Activated CD4-positive, alpha-beta T cell treated with anti-CD3 and anti-CD28 coated beads, Interleukin-2, amount 50 U/mL, for 1 hour (primary cell): ENCODE data around the gene MET.

ENCODE experiments used
- DNase-seq: peaks from one replicate; pipeline ENCODE4 v3.0.0-alpha.2; 2020

Gene MET

DNA sequence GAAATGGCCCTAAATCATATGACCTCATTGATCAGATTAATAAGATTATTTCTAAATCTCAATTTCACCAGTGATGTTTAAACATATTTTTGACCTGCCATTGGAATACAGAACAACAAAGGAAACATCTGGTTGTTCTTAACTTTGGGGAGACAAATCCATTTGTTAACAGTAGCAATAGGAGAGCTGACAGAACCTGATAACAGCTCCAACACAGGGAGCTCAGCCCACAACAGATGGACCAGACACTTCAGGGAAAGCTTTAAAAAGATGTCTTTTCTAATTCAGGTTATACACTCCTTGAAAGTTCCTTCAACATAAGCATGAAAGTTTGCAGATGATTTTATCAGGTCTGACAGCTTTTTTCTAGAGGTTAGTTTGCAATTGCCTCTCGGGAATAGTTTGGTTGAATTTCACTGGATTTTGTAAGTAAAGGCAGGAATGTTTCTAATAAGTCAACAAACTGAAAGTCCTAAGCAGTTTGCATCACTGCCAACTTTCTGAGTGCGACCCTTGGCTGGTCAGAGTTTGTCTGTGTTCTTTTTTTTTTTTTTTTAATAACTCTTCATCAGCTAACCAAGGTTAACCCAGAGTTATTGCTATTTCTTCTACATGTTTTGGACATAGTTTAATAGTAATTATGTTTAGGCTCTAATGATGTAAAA lies 6.5 kb upstream of the MET start:
- no peak for DNase-seq

DNA sequence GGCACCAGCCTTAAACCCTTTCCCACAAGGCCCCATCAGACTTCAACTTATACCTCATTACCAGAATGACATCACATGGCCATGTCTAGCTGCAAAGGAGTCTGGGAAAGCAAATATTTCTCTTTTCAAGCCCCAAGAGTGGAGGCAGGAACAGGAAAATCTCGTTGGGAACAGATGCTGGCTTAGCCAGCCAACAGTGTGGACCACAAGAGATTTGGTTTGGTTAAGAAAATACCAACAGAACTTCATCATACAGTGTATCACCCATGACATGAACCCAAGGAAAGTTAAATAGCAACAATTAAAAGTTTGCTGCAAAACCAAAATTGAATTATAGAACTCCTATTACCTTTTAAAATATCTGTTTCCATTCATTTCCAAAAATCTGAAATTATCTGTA lies 2.2 kb upstream of the MET start:
- DNase-seq: no peak

DNA sequence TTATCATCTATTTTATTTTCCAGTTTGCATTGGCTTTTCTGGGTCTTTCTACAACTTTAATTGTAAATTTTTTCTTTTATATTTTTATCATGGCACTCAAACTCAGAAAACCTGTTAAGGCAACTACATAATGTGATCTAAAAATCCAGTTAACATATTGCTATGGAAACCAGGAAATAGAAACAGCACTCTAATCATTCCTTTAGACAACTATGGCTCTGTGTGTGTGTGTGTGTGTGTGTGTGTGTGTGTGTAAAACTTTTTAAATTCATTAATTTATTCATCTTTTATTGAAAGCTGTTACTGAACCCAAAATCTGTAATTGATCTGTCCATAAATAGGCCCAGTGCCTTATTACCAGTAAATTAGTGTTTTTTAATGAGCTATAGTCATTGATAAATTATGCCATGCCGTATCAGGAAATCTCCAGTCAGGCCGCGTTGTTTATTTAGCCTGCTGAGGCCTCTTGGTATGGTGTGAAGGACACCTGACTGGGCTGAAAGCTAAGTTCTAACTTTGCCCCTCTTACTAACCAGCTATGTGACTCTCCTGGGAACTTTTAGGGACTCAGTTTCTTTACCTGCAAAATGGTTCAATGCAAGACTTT lies 1.5 kb upstream of the MET start:
- DNase-seq: no peak

DNA sequence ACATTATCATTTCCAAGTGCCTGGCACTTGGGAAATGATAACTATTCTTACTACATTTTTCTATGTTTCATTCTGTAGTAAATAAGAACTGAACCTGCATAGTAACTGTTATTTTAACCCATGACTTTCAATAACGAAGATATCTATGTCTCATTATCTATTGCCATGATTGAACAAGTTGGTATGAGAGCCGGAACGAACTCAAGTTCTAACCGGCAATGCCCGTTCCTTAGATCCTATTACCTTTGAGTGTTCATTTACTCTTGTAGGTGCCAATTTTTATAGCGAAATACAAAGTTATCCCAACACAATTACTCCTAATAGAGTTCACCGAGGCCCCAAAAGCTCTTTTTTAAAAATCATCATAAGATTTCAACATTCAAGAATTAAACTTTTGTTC lies 885 bp upstream of the MET start:
- no peak for DNase-seq

DNA sequence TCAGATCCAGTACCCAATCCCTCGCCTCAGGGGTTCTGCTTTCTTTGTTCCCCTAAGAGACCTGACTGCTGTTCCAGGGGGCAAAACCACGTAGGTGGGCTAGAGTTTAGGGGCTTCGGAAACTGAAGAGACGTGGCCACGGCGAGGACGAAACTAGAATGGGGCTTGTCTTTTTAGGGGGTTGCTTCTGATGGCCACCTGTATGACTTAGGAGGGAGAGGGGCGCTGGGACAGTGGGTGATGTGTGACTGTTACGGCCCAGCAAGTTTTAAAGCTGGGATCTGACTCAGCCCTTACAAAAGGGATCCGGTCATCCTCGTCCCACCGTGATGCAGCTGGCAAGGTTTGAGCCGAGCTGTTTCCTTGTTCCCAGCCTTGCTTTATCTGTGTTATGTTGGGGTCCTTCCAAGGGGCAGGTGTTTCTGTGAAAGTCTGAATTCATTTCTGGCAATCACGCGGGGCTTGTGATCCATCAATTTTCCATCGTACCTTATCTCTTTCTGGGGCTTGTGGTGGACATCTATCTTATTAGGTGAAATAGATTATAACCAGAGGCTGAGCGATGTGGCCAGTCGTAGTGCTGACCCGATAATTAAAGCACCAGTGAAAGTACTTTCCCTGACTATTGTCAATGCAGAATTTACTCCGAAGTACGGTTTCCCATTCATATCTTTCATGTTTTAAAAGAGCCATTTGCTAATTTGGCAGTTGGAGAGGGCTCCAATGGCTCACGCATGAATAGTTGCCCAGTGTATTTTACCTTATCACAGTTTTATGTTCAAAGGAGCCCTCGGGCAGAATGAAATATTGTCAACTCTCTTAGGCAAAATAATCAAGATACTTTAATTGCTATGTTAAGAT lies 830 bp downstream of the MET start:
- DNase-seq: no peak

DNA sequence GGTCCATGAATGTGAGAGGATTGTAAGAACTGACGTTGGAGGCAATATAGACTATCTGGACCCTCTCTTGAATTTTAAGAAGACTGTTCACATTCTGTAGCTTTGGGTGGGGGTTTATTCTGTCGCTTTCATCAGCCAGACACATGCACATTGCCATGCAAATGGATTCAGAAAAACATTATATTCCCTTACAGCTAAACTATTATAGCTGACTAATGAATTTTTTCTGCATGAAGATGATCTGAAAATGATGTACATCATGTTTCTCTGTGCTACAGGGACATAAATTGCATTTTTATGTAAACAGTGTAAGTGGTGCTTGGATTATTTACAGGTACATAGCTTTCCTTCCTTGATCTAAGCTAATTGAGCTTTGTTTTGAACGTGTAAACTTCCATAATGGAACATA lies 1.5 kb downstream of the MET start:
- no peak for DNase-seq

DNA sequence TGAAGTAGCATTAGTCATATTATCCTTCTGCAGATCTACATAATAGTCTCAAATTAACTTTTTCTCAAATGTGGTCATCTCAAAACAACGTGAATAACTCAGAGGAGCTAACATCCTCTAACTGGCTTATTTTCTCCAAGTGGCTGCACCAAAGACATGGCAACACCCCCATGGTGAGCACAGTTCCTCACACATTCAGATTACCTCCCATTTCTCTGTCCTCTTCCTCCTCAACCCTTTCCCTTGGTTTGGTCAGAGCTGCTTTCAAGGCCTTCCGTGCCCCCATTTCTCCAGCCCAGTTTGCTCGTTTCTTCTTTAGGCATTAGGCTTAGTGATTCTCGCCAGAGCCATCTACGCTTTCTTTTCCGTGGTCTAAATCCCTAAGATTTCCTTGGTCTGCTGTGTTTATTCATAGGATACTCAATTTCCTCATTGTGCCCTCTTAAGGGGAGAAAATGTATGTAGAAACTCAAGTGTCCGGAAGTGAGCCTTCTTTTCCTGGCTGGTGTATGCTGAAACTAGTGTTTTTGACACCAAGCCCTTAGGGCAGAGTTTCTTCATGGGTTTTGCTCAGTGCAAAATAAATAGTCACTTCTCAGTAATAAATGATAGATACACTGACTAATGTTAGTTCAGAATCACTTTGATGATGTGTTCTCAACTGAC lies 2.6 kb downstream of the MET start:
- DNase-seq: no peak

DNA sequence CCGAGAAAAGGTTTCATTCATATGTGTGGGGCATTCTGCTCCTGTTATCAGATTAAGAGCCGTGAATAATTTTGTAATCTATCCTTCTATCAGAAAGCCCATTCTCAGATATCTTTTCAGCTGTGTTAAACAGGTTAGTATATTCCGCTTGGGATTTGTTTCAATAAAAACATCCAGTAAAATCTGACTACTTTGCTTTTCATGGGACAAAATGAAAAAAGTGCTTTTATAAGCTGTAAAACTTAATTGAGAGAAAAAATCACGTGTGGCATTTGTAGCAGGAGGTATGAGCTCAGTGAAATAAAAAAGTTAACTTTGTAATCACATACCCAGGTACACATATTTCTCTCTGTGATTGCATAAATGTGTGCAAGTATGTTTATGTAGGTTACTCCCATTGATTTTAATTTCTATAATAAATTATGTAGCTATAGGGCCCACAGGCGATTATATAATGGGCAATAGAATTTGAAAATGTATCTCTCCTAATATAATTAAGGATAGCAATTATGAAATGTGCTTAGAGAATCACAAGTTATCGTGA lies 3.9 kb downstream of the MET start:
- no peak for DNase-seq

DNA sequence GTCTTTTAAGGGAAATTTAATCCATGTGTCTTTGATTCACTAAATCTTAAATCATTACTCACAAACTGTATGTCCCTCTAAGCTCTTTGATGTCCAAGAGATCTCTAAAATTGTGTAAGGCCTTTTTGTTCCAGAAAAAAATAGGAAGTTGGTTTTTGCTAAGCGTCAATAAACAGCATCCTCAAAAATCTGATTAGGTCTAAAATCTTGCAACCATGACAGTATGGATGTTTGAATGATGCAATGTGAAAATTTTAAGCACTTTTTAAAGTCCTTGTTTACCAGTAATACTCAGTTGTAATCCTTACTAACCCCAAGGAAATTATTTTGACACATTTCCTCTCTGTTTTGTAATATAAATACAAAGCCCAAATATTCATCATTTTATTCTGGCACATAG lies 6.8 kb downstream of the MET start:
- DNase-seq: no peak

DNA sequence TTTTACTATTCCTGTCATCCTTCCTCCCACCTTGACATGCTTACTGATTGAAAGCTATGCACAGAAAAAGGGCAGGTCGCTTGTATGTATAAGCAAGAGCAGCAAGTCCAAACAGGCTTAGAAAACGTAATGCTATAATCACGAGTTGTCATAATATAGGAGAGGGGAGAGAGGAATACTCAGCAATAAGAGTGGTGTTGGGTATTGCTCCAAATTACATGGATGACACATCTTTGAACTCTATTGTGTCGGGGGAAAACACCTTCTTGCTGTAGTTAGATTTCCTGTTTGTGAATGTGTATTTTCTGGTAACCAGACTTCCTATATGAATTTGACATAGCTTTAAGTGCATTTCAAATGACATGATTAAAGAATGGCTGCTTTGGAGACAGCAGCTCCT lies 7.5 kb downstream of the MET start:
- no peak for DNase-seq

DNA sequence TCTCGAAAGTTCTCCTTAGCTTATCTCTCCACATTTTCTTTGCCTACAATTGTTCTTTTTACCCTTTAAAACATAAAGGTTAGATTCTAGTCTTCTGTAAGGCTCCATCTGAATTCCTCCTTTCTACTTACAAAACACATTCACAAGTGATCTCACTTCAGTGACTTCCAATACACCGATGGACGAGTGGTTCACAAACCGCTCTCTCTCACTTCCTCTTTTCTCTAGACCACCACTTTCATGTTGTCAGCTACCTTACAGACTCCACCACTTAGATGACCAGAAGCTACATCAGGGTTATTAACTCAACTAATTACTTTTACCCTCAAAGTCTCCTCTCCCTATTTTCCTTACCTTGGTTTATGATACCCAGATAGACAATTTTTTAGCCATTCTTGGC lies 11.8 kb downstream of the MET start:
- no peak for DNase-seq

DNA sequence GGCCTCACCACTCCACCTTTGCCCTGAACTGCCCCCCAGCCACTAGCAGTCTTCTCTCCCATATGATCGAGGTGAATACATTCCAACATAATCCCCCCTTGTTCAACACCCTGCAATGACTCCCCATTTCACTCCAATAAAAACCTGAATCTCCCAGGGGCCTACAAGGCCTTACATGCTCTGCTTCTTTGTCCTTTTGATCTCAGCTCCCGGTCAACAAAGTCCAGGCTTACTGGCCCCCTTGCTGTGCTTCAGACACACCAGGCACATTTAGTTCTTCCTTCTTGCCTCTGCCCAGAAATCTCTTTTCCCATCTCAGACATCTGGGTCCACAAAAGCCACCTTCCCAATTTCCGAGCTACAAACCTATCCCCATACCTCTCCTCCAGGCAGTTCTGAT lies 14.0 kb downstream of the MET start:
- no peak for DNase-seq

DNA sequence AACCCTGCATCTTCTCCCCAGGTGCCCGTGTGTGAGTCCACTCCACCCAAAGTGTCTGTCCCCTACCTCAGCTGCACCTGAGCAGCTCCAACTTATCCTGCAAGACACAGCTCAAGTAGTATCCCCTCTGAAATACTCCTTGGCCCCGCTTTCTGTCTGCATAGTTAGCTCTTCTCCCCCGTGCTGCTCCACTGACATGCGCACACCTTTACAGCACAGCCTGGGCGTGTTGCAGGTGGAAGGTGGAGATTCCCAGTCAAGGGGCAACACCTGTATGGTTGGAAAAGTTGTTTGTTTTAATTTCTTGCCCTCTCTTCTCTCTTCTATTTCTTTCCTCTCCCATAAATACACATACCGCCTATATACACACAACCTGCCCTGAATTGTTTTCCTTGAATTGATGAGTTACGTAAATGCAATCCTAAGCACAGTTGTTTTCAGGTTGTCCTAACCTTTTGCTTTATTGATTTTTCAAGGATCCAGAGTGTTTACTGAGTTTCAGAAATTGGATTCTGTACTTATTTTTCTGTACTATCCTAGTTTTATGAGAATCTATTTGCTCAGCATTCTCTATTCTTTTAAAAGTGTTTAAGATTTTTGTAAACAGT lies 14.9 kb downstream of the MET start:
- DNase-seq: no peak

DNA sequence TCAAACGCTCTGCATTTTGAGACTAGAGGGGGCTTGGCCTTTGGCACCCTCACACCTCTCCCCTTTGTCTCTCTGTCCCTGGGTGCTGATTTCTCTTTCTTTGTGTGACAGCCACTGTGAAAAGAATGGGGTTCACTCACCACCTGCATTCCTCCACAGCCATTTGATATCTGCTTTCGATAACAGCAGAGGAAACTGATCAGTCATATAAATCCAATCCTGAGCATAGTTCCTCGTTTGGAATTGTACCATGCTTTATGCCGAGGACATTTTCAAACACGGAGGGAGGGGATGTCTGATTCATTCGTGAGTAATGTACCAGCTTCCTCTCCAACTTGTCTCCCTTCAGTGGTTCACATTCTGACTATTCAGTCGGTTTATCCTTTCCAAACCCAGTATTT lies 15.8 kb downstream of the MET start:
- no peak for DNase-seq

DNA sequence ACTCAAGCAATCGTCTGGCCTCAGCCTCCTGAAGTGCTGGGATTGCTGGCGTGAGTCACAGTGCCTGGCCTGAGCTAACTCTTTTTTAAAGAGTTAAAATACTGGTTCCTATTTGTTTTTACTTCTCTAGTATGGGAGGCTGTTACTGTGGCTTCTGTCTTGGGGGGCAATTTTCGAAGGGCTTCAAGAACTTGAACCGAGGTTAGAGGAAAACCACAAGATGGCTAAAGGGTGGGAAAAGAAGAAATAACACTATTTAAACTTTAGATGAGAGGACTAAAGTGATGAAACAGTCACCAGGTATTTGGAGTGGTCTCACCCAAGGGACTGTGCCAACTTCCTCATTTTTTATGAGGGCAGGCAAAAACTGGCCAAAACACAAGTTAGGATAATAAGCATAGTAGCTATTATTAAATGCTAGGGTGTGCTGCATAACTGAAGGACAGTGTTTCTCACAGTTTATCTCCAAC lies 17.8 kb downstream of the MET start:
- no peak for DNase-seq

DNA sequence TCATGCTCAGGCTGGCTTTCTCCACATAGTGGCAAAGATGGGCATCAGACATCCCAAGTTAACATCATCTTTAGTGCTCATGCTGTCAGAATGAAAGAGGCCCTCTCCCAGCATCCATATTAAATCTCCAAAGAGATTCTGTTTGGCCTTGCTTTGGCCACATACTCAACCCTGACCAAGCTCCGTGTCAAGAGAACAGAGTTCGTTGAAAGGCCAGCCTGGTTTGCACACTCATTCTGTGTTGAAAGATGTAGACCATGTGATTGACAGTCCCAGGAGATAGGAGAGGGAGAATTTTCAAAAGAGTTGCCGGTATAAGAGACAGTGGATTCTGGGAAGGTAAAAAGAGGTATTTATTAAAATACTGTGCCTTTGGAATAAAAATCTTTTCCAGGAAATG lies 19.7 kb downstream of the MET start:
- no peak for DNase-seq

DNA sequence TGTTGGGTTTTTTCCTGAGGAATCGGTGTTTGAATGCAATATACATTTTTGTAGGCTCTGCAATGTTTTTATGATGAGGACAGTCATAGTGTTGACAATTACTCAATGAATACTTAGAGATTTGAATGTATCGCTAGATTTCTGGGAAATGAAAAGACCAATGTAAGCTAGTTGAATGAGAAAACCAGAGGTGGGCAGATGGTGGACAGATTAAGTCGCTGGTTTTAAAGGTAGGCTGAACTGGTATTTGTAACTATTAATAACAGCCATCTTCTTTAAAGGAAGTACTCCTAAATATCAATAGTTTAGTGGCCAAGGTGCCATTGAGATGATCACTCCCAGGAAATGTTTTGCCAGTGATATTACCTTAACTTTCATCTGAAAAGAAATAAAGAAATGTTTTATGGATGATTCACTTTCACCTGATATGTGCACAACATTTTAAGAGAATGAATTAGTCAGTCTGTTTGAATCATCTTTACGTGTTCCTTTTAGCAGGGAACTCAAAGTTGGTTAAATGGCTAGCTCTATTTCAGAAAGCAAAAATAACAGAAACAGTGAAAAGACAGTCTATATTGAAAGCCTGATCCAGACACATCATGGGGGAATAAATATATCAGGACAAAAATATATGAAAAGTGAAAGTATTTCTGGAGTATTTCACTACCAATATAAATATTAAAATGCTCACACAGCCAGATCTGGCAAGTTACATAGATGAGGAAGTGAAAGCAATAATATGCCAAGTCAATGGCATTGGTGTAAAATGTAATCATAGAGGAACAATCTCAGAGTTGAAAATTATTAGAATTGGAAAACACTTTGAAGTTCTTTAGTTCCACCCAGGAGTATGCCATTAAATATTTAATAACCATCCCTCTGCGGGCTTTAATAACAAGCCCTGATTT lies 20.7 kb downstream of the MET start:
- DNase-seq: no peak

DNA sequence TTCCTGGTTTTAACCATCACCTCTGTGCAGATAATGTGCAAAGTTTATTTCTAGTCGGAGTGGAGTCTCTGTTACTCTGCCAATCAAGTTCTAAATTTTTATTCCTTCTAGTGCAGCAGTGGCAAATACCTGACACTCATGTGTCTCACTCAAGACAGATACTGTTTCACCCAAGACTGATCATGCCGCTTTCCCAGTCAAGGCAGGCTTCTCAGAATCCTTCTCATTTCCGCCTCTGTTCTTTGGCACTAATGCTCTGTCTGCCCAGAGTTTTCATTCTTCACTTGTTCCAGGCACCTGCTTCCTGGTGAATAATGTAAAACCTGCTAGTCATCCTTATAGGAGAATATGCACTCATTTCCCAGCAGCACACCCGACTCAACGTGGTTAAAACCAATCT lies 24.7 kb downstream of the MET start:
- no peak for DNase-seq

DNA sequence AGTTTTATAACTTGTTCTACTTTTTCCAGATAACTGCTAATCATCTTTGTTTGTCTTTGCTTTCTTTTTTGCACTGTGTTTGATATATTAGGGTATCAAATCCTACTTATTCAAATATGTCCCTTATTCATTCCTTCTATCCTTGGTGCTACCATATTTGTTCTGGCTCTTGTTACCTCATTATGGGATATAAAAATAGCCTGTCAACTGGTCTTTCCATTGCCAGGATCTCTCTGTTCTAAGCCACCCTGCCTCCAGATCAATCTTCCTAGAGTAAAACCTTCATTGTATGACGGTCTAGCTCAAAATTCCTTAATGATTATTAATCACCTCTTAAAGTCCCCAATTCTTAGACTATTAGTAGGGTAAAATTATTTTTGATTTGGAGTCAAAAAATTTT lies 25.2 kb downstream of the MET start:
- DNase-seq: no peak

DNA sequence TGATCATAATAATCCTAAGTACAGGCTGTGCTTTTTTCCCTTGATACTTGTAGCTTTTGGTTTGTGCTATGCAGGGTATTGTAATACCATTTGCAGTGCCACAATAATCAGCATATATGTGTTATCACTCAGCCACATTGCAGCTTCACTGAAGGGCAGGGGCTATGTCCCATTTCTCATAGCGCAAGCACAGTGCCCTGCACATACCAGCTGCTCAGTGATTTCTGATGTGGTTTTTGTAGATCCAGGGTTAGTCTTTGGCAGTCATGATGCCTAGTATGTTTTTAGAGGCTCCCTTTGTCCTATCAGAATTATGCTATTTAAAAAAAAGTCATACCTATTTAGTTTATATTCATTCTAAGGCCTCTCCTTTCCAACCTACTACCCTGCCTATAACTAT lies 25.8 kb downstream of the MET start:
- no peak for DNase-seq

DNA sequence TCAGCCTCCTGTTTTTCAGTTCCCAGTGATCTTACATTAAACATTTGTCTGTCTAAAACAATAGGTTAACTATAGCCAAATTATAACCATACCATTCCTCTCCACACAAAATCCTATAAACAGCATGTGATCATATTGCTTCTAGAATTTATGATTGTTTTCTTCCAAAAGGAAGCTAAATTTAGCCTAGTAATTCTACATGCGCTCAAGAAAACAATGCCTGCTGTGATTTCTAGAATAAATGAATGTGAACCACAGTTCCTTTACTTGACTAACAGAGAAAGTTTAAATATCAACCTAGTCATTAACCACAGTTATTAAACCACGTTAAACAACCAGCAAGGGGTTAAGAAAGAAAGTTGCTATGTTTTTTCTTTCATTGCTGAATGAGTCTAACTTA lies 26.4 kb downstream of the MET start:
- DNase-seq: no peak
